Measurements from ENCODE around the gene CYFIP1.

The CYFIP1 gene

DNA sequence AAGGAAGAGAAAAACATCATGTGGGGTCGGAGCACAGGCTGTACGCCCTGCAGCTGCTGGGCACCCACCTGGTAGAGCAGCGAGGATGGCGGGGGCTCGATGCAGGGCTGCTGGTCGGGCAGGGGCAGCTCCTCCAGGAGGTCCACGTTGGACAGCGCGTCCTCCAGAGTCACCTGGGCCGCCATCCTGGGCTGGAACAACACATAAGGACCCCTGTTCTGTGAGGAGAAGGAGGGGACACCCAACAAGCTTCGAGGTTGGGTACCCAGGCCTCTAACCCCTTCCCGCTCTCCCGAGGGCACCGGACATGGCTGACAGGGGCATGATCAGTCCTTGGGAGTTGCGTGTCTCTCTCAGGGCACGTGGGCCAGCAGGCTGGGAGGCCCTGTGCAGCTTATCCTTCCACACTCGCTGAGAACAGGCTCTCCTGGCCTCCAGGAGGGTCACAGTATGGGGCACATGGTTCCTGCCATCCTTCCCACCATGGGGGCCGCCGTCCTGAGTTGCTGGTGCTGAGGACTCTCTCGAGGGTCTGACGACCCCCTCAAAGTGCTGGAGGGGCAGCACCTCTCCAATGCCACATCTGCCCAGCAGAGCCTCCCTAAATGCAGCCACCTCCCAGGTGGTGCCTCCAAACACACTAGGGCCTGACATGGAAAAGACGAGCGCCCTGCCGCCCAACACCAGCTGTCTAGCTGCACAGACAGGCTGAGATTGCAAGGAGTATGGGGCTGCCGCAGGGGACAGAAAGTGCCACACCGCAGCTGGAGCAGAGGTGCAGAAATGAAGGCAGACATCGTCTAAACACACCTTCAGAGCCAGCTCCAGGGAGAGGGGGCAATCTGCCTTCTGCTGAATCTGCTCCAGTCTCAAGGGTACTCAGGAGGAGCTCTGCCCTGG, 32.8 kb downstream of the CYFIP1 start:
- peak overlapping the region in 1 of 2 donors; percentile 77 for H3K27ac ChIP-seq

GRCh38 chr15:22945071-22945470, 35.1 kb downstream of the CYFIP1 start:
- peaks cover 0 to 24% (median 18%) of the 10 kb centered on the region in 4 donors for H3K4me1 ChIP-seq
- intact Hi-C loops (cut with DNase I; ENCODE audit: low total_unique reads), result no loop called here
- TF ChIP-seq, protein P1, sequence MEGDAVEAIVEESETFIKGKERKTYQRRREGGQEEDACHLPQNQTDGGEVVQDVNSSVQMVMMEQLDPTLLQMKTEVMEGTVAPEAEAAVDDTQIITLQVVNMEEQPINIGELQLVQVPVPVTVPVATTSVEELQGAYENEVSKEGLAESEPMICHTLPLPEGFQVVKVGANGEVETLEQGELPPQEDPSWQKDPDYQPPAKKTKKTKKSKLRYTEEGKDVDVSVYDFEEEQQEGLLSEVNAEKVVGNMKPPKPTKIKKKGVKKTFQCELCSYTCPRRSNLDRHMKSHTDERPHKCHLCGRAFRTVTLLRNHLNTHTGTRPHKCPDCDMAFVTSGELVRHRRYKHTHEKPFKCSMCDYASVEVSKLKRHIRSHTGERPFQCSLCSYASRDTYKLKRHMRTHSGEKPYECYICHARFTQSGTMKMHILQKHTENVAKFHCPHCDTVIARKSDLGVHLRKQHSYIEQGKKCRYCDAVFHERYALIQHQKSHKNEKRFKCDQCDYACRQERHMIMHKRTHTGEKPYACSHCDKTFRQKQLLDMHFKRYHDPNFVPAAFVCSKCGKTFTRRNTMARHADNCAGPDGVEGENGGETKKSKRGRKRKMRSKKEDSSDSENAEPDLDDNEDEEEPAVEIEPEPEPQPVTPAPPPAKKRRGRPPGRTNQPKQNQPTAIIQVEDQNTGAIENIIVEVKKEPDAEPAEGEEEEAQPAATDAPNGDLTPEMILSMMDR (IDR thresholded peaks at IDR 0.05), result no peak
- H3K36me3 ChIP-seq, result peaks cover 32 to 68% (median 66%) of the 10 kb centered on the region in 3 donors
- H3K27ac ChIP-seq, result no peak overlapping the region
- peak in 1 of 2 donors; percentile 57 for DNase-seq
- H3K9me3 ChIP-seq, result no peaks in the 10 kb centered on the region
- no peaks in the 10 kb centered on the region for H3K27me3 ChIP-seq
- no peak overlapping the region for H3K4me3 ChIP-seq

More for the DNA sequence above, 32.8 kb downstream of the CYFIP1 start:
- Histone ChIP-seq H3K4me1 (peaks cover 0 to 47% (median 33%) of the 10 kb centered on the region in 4 donors), H3K27me3 (no peaks in the 10 kb centered on the region), H3K9me3 (no peaks in the 10 kb centered on the region), H3K36me3 (peaks cover 29 to 45% (median 44%) of the 10 kb centered on the region in 3 donors), H3K4me3 (no peak overlapping the region)
- intact Hi-C loops (cut with DNase I; ENCODE audit: low total_unique reads), result no loop called here
- TF ChIP-seq, protein P1 (IDR thresholded peaks at IDR 0.05), result no peak
- DNase-seq, result no peak

- TF ChIP-seq, protein P1 (IDR thresholded peaks at IDR 0.05), result no peak
- no peaks in the 10 kb centered on the region for H3K9me3 ChIP-seq
- H3K27me3 ChIP-seq, result no peaks in the 10 kb centered on the region
- DNase-seq, result peak in 1 of 2 donors; percentile 55
- peaks cover 32 to 68% (median 66%) of the 10 kb centered on the region in 3 donors for H3K36me3 ChIP-seq
- intact Hi-C loops (cut with DNase I; ENCODE audit: low total_unique reads), result no loop called here
- H3K4me1 ChIP-seq, result peaks cover 0 to 20% (median 16%) of the 10 kb centered on the region in 4 donors
- H3K4me3 ChIP-seq, result no peak overlapping the region
- no peak overlapping the region for H3K27ac ChIP-seq
Observed at GRCh38 chr15:22944651-22945050, 35.5 kb downstream of the CYFIP1 start.

GRCh38 chr15:22942877-22943276, 37.3 kb downstream of the CYFIP1 start:
- Histone ChIP-seq H3K4me3 (no peak overlapping the region), H3K4me1 (peaks cover 0 to 14% (median 3%) of the 10 kb centered on the region in 4 donors), H3K27me3 (no peaks in the 10 kb centered on the region), H3K36me3 (peaks cover 36 to 82% (median 74%) of the 10 kb centered on the region in 3 donors), H3K9me3 (no peaks in the 10 kb centered on the region), H3K27ac (no peak overlapping the region)
- no peak for DNase-seq
- TF ChIP-seq, protein P1 (IDR thresholded peaks at IDR 0.05), result no peak
- intact Hi-C loops (cut with DNase I; ENCODE audit: low total_unique reads), result no loop called here

DNA sequence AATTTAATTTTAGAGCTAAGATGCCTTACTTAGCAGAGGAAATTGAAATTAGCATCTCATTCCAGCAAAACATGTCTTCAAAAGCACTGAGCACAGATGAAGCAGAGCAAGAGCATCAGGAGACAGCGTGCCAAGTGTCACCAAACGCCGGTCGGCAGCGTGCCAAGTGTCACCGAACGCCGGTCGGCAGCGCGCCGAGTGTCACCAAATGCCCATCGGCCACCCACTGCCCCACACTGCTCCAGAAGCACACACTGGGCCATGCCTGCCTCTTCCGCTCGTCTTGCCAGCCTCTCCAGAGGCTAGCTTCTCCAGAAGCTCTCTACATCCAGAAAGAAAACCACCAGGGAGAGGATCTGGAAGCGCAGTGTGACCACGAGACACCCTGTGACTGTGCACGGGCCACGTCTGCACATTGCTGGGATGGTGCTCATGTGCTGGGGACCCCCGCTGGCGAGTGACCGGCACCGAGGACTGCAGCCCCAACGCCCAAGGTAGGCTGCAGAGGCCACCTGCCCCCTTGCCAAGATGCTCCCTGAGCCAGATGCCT, 37.8 kb downstream of the CYFIP1 start:
- H3K4me3 ChIP-seq, result no peak overlapping the region
- DNase-seq, result no peak
- no peaks in the 10 kb centered on the region for H3K9me3 ChIP-seq
- no peak overlapping the region for H3K27ac ChIP-seq
- TF ChIP-seq, protein P1 (IDR thresholded peaks at IDR 0.05), result no peak
- intact Hi-C loops (cut with DNase I; ENCODE audit: low total_unique reads), result no loop called here
- H3K27me3 ChIP-seq, result no peaks in the 10 kb centered on the region
- H3K36me3 ChIP-seq, result peaks cover 41 to 85% (median 77%) of the 10 kb centered on the region in 3 donors
- H3K4me1 ChIP-seq, result peaks cover 0 to 9% (median 0%) of the 10 kb centered on the region in 4 donors
